ENCODE results near the gene LAMA2. TPM values are rescaled to one million over a fixed set of nuclear protein-coding genes. Genes with fewer than 3 reads are reported as not detected.
"Not testable (repeated sequence)": the region's sequence is repeated elsewhere in the genome, so short reads cannot be mapped to it uniquely, and the experiment has no call there.

Gene LAMA2
- total RNA-seq, 1 donor from 2014 or later: 1.8 TPM

GRCh38 chr6:129153257-129153656, 270.3 kb downstream of the LAMA2 start:
- Histone ChIP-seq H3K9ac (ENCODE audit: low read length) (no peak overlapping the region), H3K36me3 (ENCODE audit: insufficient read depth, low read length) (no peaks in the 10 kb centered on the region), H4K20me1 (ENCODE audit: insufficient read depth, low read length) (no peaks in the 10 kb centered on the region), H3K4me3 (ENCODE audit: insufficient read depth, low read depth, low read length) (no peak overlapping the region), H3K4me1 (ENCODE audit: insufficient read depth, low read length) (no peaks in the 10 kb centered on the region), H2AFZ (ENCODE audit: low read depth, low read length) (no peak overlapping the region), H3K27ac (ENCODE audit: low read depth, low read length) (no peak overlapping the region), H3K4me2 (ENCODE audit: low read length) (no peak overlapping the region), H3K79me2 (ENCODE audit: insufficient read depth, low read length) (no peaks in the 10 kb centered on the region), H3K9me3 (ENCODE audit: insufficient read depth, low read depth, low read length) (no peaks in the 10 kb centered on the region), H3K27me3 (ENCODE audit: insufficient read depth, low read length) (no peaks in the 10 kb centered on the region)
- Mint-ChIP-seq H3K36me3 (ENCODE audit: low read depth, unreplicated experiment) (no peaks in the 10 kb centered on the region), H3K27ac (ENCODE audit: unreplicated experiment) (no peak overlapping the region), H3K27me3 (ENCODE audit: low read depth, unreplicated experiment) (no peaks in the 10 kb centered on the region), H3K4me3 (ENCODE audit: unreplicated experiment) (no peak overlapping the region), H3K4me1 (ENCODE audit: low read depth, unreplicated experiment) (no peaks in the 10 kb centered on the region), H3K9me3 (ENCODE audit: unreplicated experiment) (no peaks in the 10 kb centered on the region)
- no peak for DNase-seq (ENCODE audit: low read depth)
- no peak for FAIRE-seq
- TF ChIP-seq CTCF (IDR thresholded peaks at IDR 0.05; ENCODE audit: insufficient read depth, low read depth, low read length) (no peak), EZH2 (IDR thresholded peaks at IDR 0.05; ENCODE audit: insufficient read depth, low read length) (no peak)

GRCh38 chr6:129159242-129159641, 276.3 kb downstream of the LAMA2 start:
- H3K9ac ChIP-seq (ENCODE audit: low read length); H3K27ac ChIP-seq (ENCODE audit: low read depth, low read length); H3K36me3 Mint-ChIP-seq (ENCODE audit: low read depth, unreplicated experiment); H3K9me3 Mint-ChIP-seq (ENCODE audit: unreplicated experiment); H3K36me3 ChIP-seq (ENCODE audit: insufficient read depth, low read length); H3K27ac Mint-ChIP-seq (ENCODE audit: unreplicated experiment); H3K27me3 ChIP-seq (ENCODE audit: insufficient read depth, low read length); H3K27me3 Mint-ChIP-seq (ENCODE audit: low read depth, unreplicated experiment); H3K4me1 Mint-ChIP-seq (ENCODE audit: low read depth, unreplicated experiment); H3K9me3 ChIP-seq (ENCODE audit: insufficient read depth, low read depth, low read length); H4K20me1 ChIP-seq (ENCODE audit: insufficient read depth, low read length); DNase-seq (ENCODE audit: low read depth); FAIRE-seq; H3K4me3 Mint-ChIP-seq (ENCODE audit: unreplicated experiment); H3K4me2 ChIP-seq (ENCODE audit: low read length); H3K79me2 ChIP-seq (ENCODE audit: insufficient read depth, low read length); H3K4me3 ChIP-seq (ENCODE audit: insufficient read depth, low read depth, low read length); H3K4me1 ChIP-seq (ENCODE audit: insufficient read depth, low read length); H2AFZ ChIP-seq (ENCODE audit: low read depth, low read length): not testable (repeated sequence)

DNA sequence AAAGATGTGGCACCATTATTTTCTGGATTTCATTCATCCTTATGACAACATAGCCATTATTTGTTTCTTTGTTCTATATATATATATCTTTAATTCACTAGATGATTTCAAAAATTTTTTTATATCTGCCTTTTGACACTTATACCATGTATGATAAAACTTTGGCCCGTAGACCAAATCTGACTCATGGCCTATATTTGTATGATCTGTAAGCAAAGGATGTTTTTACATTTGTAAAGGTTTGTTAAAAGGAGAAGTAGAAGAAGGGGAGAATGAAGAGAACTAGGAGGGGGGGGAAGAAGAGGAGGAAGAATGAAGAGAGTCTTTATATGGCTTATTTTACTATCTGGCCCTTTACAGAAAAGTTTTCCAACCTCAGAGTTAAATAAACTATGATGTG, 279.7 kb downstream of the LAMA2 start:
- FAIRE-seq (no peak), DNase-seq (ENCODE audit: low read depth) (no peak)
- Histone ChIP-seq H3K9me3 (ENCODE audit: insufficient read depth, low read depth, low read length) (no peaks in the 10 kb centered on the region), H4K20me1 (ENCODE audit: insufficient read depth, low read length) (no peaks in the 10 kb centered on the region), H3K27me3 (ENCODE audit: insufficient read depth, low read length) (no peaks in the 10 kb centered on the region), H3K4me3 (ENCODE audit: insufficient read depth, low read depth, low read length) (no peak overlapping the region), H3K9ac (ENCODE audit: low read length) (no peak overlapping the region), H3K4me1 (ENCODE audit: insufficient read depth, low read length) (no peaks in the 10 kb centered on the region), H3K27ac (ENCODE audit: low read depth, low read length) (no peak overlapping the region), H3K4me2 (ENCODE audit: low read length) (no peak overlapping the region), H3K36me3 (ENCODE audit: insufficient read depth, low read length) (no peaks in the 10 kb centered on the region), H2AFZ (ENCODE audit: low read depth, low read length) (no peak overlapping the region), H3K79me2 (ENCODE audit: insufficient read depth, low read length) (no peaks in the 10 kb centered on the region)
- no peak overlapping the region for H3K4me3 Mint-ChIP-seq (ENCODE audit: unreplicated experiment)
- no peaks in the 10 kb centered on the region for H3K4me1 Mint-ChIP-seq (ENCODE audit: low read depth, unreplicated experiment)
- H3K9me3 Mint-ChIP-seq (ENCODE audit: unreplicated experiment): no peaks in the 10 kb centered on the region
- TF ChIP-seq CTCF (IDR thresholded peaks at IDR 0.05; ENCODE audit: insufficient read depth, low read depth, low read length) (no peak), EZH2 (IDR thresholded peaks at IDR 0.05; ENCODE audit: insufficient read depth, low read length) (no peak)
- no peak overlapping the region for H3K27ac Mint-ChIP-seq (ENCODE audit: unreplicated experiment)
- H3K36me3 Mint-ChIP-seq (ENCODE audit: low read depth, unreplicated experiment): no peaks in the 10 kb centered on the region
- no peaks in the 10 kb centered on the region for H3K27me3 Mint-ChIP-seq (ENCODE audit: low read depth, unreplicated experiment)
